ENCODE data around the gene FBXW11.

The FBXW11 gene

DNA sequence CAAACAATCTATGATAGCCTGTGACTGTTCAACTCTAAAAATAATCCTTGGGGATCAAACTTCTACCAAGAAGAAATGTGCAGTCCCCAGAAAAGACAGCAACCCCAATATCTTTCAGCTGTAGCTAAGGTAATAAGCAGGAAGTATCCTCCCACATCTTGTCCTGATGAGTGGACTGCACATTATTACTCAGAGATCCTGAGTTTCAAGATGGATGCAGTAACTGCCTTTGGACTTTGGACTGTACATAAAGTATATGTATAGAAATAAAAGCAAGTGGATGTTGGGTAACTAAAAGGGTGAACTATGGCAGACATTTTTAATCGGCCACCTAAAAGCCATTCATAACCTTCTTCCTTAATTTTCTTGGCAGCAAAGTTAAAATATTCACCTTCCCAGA is 175.8 kb downstream of the FBXW11 start:
- Histone ChIP-seq H3K9ac (ENCODE audit: low read length in 2 of 2) (no peak overlapping the region), H3K36me3 (ENCODE audit: control insufficient read depth in 2 of 2, insufficient read depth in 2 of 2, low read length in 2 of 2) (no peaks in the 10 kb centered on the region), H3K9me3 (ENCODE audit: control insufficient read depth in 2 of 2, low read length in 2 of 2) (peaks cover 4 to 5% of the 10 kb centered on the region in 2 donors), H3K27ac (ENCODE audit: low read length) (no peak overlapping the region), H3K27me3 (ENCODE audit: control insufficient read depth in 1 of 2, insufficient read depth in 2 of 2, low read length in 2 of 2) (no peaks in the 10 kb centered on the region), H3K4me1 (ENCODE audit: control insufficient read depth, insufficient read depth, low read length) (no peaks in the 10 kb centered on the region), H3K4me3 (ENCODE audit: low read length in 2 of 2) (no peak overlapping the region)

DNA sequence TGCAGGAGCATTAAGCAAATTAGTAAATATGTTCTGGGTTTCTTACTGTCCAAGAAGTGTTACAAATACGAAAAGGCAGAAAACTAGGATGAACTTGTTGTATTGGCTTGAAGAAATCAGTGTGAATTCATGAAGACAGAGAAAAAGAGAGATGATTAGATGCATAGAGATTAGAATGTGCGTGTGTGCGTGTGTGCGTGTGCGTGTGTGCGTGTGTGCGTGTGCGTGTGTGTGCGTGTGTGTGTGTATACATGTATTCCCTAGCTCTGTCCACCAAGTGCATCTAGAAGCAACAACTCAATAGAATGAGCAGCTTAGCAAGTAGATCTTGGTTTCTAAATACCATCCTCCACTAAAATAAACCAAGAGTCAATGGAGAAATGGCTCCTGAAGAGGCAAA is 179.3 kb downstream of the FBXW11 start:
- Histone ChIP-seq H3K4me1 (ENCODE audit: control insufficient read depth, insufficient read depth, low read length) (no peaks in the 10 kb centered on the region), H3K9me3 (ENCODE audit: control insufficient read depth in 2 of 2, low read length in 2 of 2) (peaks cover 3 to 6% of the 10 kb centered on the region in 2 donors), H3K9ac (ENCODE audit: low read length in 2 of 2) (no peak overlapping the region), H3K36me3 (ENCODE audit: control insufficient read depth in 2 of 2, insufficient read depth in 2 of 2, low read length in 2 of 2) (no peaks in the 10 kb centered on the region), H3K27ac (ENCODE audit: low read length) (no peak overlapping the region), H3K27me3 (ENCODE audit: control insufficient read depth in 1 of 2, insufficient read depth in 2 of 2, low read length in 2 of 2) (peaks cover 0 to 2% of the 10 kb centered on the region in 2 donors), H3K4me3 (ENCODE audit: low read length in 2 of 2) (no peak overlapping the region)

GRCh38 chr5:171826132-171826531 is 180.3 kb downstream of the FBXW11 start:
- Histone ChIP-seq H3K9ac (ENCODE audit: low read length in 2 of 2) (no peak overlapping the region), H3K27ac (ENCODE audit: low read length) (no peak overlapping the region), H3K4me3 (ENCODE audit: low read length in 2 of 2) (no peak overlapping the region), H3K36me3 (ENCODE audit: control insufficient read depth in 2 of 2, insufficient read depth in 2 of 2, low read length in 2 of 2) (no peaks in the 10 kb centered on the region), H3K27me3 (ENCODE audit: control insufficient read depth in 1 of 2, insufficient read depth in 2 of 2, low read length in 2 of 2) (peaks cover 0 to 2% of the 10 kb centered on the region in 2 donors), H3K9me3 (ENCODE audit: control insufficient read depth in 2 of 2, low read length in 2 of 2) (peaks cover 3 to 6% of the 10 kb centered on the region in 2 donors), H3K4me1 (ENCODE audit: control insufficient read depth, insufficient read depth, low read length) (no peaks in the 10 kb centered on the region)

- Histone ChIP-seq H3K36me3 (ENCODE audit: control insufficient read depth in 2 of 2, insufficient read depth in 2 of 2, low read length in 2 of 2) (no peaks in the 10 kb centered on the region), H3K27me3 (ENCODE audit: control insufficient read depth in 1 of 2, insufficient read depth in 2 of 2, low read length in 2 of 2) (peaks cover 0 to 2% of the 10 kb centered on the region in 2 donors), H3K4me1 (ENCODE audit: control insufficient read depth, insufficient read depth, low read length) (no peaks in the 10 kb centered on the region), H3K27ac (ENCODE audit: low read length) (no peak overlapping the region), H3K9ac (ENCODE audit: low read length in 2 of 2) (no peak overlapping the region), H3K9me3 (ENCODE audit: control insufficient read depth in 2 of 2, low read length in 2 of 2) (peaks cover 3 to 6% of the 10 kb centered on the region in 2 donors), H3K4me3 (ENCODE audit: low read length in 2 of 2) (no peak overlapping the region)
Observed at GRCh38 chr5:171825051-171825450, 181.4 kb downstream of the FBXW11 start.

DNA sequence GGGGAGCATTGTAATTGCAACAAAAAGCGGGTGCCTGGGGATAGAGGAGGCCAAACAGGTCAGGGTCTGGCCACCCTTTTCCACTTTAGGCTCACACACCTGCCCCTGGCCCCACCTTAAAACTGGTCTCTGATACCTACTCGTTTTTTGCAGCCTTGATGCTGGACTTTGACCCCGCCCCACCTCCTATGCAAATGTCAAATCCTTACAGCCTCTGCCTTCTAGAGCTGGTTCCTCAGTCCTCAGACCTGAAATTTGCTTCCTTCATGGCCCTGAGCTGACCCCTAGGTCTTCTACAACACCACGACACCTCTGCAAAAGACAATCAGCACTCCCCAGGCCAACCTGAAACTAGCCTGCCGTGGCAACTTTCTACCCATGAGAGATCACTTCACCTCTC is 183.2 kb downstream of the FBXW11 start:
- peaks cover 0 to 2% of the 10 kb centered on the region in 2 donors for H3K27me3 ChIP-seq (ENCODE audit: control insufficient read depth in 1 of 2, insufficient read depth in 2 of 2, low read length in 2 of 2)
- H3K4me3 ChIP-seq (ENCODE audit: low read length in 2 of 2): no peak overlapping the region
- H3K27ac ChIP-seq (ENCODE audit: low read length): no peak overlapping the region
- H3K9ac ChIP-seq (ENCODE audit: low read length in 2 of 2): no peak overlapping the region
- H3K4me1 ChIP-seq (ENCODE audit: control insufficient read depth, insufficient read depth, low read length): no peaks in the 10 kb centered on the region
- no peaks in the 10 kb centered on the region for H3K36me3 ChIP-seq (ENCODE audit: control insufficient read depth in 2 of 2, insufficient read depth in 2 of 2, low read length in 2 of 2)
- H3K9me3 ChIP-seq (ENCODE audit: control insufficient read depth in 2 of 2, low read length in 2 of 2): peaks cover 3 to 6% of the 10 kb centered on the region in 2 donors

GRCh38 chr5:171821286-171821685 is 185.2 kb downstream of the FBXW11 start:
- Histone ChIP-seq H3K27ac (ENCODE audit: low read length) (no peak overlapping the region), H3K4me1 (ENCODE audit: control insufficient read depth, insufficient read depth, low read length) (no peaks in the 10 kb centered on the region), H3K9ac (ENCODE audit: low read length in 2 of 2) (no peak overlapping the region), H3K27me3 (ENCODE audit: control insufficient read depth in 1 of 2, insufficient read depth in 2 of 2, low read length in 2 of 2) (peaks cover 0 to 2% of the 10 kb centered on the region in 2 donors), H3K36me3 (ENCODE audit: control insufficient read depth in 2 of 2, insufficient read depth in 2 of 2, low read length in 2 of 2) (no peaks in the 10 kb centered on the region), H3K9me3 (ENCODE audit: control insufficient read depth in 2 of 2, low read length in 2 of 2) (peaks cover 2 to 3% of the 10 kb centered on the region in 2 donors), H3K4me3 (ENCODE audit: low read length in 2 of 2) (no peak overlapping the region)

- H3K4me1 ChIP-seq (ENCODE audit: control insufficient read depth, insufficient read depth, low read length): no peaks in the 10 kb centered on the region
- no peaks in the 10 kb centered on the region for H3K36me3 ChIP-seq (ENCODE audit: control insufficient read depth in 2 of 2, insufficient read depth in 2 of 2, low read length in 2 of 2)
- H3K27ac ChIP-seq (ENCODE audit: low read length): no peak overlapping the region
- peaks cover 0 to 2% of the 10 kb centered on the region in 2 donors for H3K27me3 ChIP-seq (ENCODE audit: control insufficient read depth in 1 of 2, insufficient read depth in 2 of 2, low read length in 2 of 2)
- H3K9me3 ChIP-seq (ENCODE audit: control insufficient read depth in 2 of 2, low read length in 2 of 2): peaks cover 2 to 3% of the 10 kb centered on the region in 2 donors
- H3K4me3 ChIP-seq (ENCODE audit: low read length in 2 of 2): no peak overlapping the region
- no peak overlapping the region for H3K9ac ChIP-seq (ENCODE audit: low read length in 2 of 2)
Observed at GRCh38 chr5:171820561-171820960, 185.9 kb downstream of the FBXW11 start.

GRCh38 chr5:171816666-171817065 is 189.8 kb downstream of the FBXW11 start:
- H3K4me3 ChIP-seq (ENCODE audit: low read length in 2 of 2): no peak overlapping the region
- H3K9me3 ChIP-seq (ENCODE audit: control insufficient read depth in 2 of 2, low read length in 2 of 2): peaks cover under 1 to 8% of the 10 kb centered on the region in 2 donors
- no peaks in the 10 kb centered on the region for H3K27me3 ChIP-seq (ENCODE audit: control insufficient read depth in 1 of 2, insufficient read depth in 2 of 2, low read length in 2 of 2)
- no peak overlapping the region for H3K9ac ChIP-seq (ENCODE audit: low read length in 2 of 2)
- no peaks in the 10 kb centered on the region for H3K36me3 ChIP-seq (ENCODE audit: control insufficient read depth in 2 of 2, insufficient read depth in 2 of 2, low read length in 2 of 2)
- no peak overlapping the region for H3K27ac ChIP-seq (ENCODE audit: low read length)
- no peaks in the 10 kb centered on the region for H3K4me1 ChIP-seq (ENCODE audit: control insufficient read depth, insufficient read depth, low read length)

DNA sequence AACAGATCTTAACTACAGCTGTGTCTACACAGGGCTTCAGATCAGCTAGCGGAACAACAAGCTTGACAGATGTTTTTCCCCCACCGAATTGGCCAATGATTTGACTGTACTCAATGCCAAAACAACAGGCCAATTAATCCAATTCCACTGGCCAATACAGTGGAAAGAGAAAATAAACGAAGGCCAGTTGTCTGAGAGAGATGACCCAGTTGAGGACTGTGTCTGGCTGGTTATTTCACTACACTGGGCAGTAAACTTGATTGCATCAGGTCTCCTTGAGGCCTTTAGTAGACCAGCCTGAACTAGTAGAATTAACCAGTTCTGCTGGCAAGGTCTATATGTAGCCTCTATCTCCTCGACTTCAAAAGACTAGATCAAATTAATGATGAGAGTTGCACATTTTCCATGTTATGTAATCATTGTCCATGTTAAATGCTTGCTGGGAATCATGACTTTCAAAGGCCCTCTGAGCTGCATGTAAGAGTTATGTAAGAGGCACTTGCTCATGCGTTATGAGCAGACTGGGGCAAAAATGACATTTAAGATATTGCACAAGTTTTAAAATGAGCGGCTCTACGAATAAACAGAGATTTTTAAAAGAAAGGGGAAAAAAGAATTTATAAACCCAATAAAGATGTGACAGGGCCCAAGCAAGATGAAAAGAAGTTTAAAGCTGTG is 192.5 kb downstream of the FBXW11 start:
- Histone ChIP-seq H3K4me3 (ENCODE audit: low read length in 2 of 2) (no peak overlapping the region), H3K36me3 (ENCODE audit: control insufficient read depth in 2 of 2, insufficient read depth in 2 of 2, low read length in 2 of 2) (no peaks in the 10 kb centered on the region), H3K4me1 (ENCODE audit: control insufficient read depth, insufficient read depth, low read length) (no peaks in the 10 kb centered on the region), H3K27ac (ENCODE audit: low read length) (no peak overlapping the region), H3K27me3 (ENCODE audit: control insufficient read depth in 1 of 2, insufficient read depth in 2 of 2, low read length in 2 of 2) (no peaks in the 10 kb centered on the region), H3K9ac (ENCODE audit: low read length in 2 of 2) (no peak overlapping the region), H3K9me3 (ENCODE audit: control insufficient read depth in 2 of 2, low read length in 2 of 2) (peaks cover 9 to 12% of the 10 kb centered on the region in 2 donors)

GRCh38 chr5:171813270-171813669 is 193.2 kb downstream of the FBXW11 start:
- no peaks in the 10 kb centered on the region for H3K36me3 ChIP-seq (ENCODE audit: control insufficient read depth in 2 of 2, insufficient read depth in 2 of 2, low read length in 2 of 2)
- H3K27ac ChIP-seq (ENCODE audit: low read length): no peak overlapping the region

More at GRCh38 chr5:171813270-171813669, 193.2 kb downstream of the FBXW11 start:
- Histone ChIP-seq H3K27me3 (ENCODE audit: control insufficient read depth in 1 of 2, insufficient read depth in 2 of 2, low read length in 2 of 2) (no peaks in the 10 kb centered on the region), H3K9ac (ENCODE audit: low read length in 2 of 2) (no peak overlapping the region), H3K4me1 (ENCODE audit: control insufficient read depth, insufficient read depth, low read length) (no peaks in the 10 kb centered on the region), H3K4me3 (ENCODE audit: low read length in 2 of 2) (no peak overlapping the region), H3K9me3 (ENCODE audit: control insufficient read depth in 2 of 2, low read length in 2 of 2) (peaks cover 9 to 12% of the 10 kb centered on the region in 2 donors)

All from stomach smooth muscle (tissue), 2 donors.